ENCODE measurements around the gene PRKCG.

PRKCG gene

DNA sequence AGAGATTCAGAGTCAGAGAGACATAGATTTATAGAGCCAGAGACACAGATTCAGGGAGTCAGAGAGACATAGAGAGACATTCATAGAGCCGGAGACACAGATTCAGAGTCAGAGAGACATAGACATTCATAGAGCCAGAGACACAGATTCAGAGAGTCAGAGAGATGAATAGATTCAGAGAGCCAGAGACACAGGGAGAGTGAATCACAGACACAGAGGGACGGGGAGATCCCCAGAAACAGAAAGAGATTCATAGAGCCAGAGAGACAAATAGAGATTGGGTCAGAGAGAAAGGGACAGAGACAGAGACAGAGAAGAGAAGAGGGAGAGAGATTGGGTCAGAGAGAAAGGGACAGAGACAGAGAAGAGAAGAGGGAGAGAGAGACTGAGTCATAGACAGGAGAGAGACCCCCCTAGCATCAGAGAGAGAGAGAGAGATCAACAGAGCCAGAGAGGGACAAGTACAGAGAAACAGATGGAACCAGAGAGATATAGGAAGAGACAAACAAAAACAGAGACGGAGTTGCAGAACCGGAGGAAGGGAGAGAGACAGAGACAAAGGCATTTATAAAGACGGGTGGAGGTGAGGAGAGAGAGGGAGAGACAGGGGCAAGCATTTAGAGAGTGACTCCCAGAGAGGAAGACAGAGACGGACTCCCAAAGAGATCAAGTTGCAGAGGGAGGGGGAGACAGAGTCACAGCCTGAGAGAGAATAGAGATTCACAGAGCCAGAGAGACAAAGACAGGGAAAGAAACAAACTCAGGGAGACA, 1.1 kb upstream of the PRKCG start:
- H3K9me3 Mint-ChIP-seq: no peaks in the 10 kb centered on the region
- no peaks in the 10 kb centered on the region for H3K27me3 Mint-ChIP-seq
- no peak for DNase-seq
- H3K4me3 Mint-ChIP-seq: no peak overlapping the region
- H3K4me1 Mint-ChIP-seq: peaks cover 35% of the 10 kb centered on the region
- H3K27ac Mint-ChIP-seq: no peak overlapping the region
- no peak for ATAC-seq

DNA sequence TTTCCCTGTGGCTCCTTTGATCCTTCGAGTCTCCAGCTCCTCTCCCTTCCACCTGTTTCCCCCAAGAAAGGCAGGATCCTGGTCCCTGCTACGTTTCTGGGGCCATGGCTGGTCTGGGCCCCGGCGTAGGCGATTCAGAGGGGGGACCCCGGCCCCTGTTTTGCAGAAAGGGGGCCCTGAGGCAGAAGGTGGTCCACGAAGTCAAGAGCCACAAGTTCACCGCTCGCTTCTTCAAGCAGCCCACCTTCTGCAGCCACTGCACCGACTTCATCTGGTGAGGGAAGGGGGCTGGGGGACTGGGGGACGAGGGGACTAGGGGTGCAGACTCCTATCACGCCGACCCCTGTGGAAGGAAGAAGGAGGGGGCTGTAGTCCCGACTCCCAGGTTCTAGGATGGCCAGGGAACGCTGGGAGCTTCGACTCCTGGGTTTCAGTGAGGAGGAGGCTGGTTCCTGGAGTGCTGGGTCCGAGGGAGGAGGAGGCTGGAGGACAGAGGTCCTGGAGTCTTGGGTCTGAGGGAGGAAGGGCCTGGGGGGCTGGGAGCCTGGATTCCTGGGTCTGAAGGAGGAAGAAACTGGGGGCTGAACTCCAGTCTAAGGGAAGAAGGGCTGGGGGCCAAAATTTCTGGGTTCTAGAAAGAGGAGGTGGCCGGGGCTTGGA, 524 bp downstream of the PRKCG start:
- no peak for DNase-seq
- Mint-ChIP-seq H3K4me3 (peak overlapping the region; percentile 7 to 64), H3K4me1 (peaks cover 20% of the 10 kb centered on the region), H3K9me3 (no peaks in the 10 kb centered on the region), H3K27ac (no peak overlapping the region), H3K27me3 (no peaks in the 10 kb centered on the region)
- no peak for ATAC-seq

DNA sequence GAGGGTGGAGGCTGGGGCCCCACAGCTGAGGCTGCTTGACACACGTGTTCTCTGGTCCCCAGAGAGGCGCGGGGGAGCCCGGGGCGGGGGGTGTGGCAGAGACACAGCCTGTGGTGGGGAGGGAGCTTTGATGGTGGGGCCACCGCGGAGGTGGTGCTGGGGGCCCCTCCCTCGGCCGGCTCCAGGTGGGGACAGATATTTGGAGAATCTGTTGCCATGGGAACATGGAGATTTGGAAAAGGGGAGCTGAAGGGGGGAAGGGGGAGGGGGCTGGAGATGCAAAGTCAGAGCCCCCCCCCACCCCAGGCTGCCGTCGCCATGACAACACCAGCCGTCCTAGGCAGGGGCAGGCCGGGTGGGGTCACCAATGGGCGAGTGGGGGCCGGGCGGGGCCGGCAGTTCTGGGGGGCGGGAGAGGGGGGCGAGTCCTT, 1.2 kb downstream of the PRKCG start:
- no peaks in the 10 kb centered on the region for H3K9me3 Mint-ChIP-seq
- H3K27ac Mint-ChIP-seq: no peak overlapping the region
- peak overlapping the region in 1 of 2 donors; percentile 20 for H3K4me3 Mint-ChIP-seq
- ATAC-seq (no peak), DNase-seq (no peak)
- peaks cover 18% of the 10 kb centered on the region for H3K4me1 Mint-ChIP-seq
- H3K27me3 Mint-ChIP-seq: no peaks in the 10 kb centered on the region

DNA sequence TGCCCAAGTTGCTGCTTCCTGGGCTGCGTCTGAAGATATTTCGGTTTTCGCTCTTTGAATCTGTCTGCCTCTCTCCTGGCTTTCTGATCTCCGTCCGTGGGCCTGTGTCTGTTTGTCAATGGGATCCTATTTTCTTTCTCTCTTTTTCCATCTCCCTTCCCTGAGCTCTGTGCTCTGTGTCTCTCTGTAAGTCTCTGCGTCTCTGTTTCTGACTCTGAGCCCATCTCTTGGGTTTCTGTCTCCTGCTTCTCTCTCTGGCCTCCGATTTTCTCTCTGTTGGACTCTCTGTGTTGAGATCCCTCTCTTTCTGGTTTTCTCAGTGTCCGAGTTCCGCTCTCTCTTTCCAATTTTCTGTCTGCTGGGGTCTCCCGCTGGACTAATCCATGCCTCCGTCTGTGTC, 1.7 kb downstream of the PRKCG start:
- no peak for ATAC-seq

DNA sequence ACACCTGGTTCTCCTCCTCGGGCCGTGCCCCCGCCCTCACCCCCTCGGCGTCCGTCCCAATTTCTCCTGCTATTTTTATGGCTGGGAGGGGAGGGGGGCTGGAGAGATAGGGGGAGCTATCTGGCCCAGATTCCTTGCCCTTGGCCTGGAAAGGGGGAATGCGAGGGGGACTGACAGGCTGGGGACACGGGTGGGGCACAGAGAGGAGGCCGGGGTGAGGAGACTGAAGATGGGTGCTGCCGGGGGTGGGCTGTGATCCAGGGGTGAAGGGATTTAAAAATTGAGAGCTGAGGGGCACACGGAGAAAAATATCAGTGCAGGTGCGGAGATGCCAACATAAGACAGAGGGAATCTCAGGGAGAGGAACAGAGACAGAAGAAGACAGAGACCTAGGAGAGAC, 2.3 kb downstream of the PRKCG start:
- no peaks in the 10 kb centered on the region for H3K9me3 Mint-ChIP-seq
- DNase-seq (no peak), ATAC-seq (no peak)
- H3K27me3 Mint-ChIP-seq: no peaks in the 10 kb centered on the region
- no peak overlapping the region for H3K27ac Mint-ChIP-seq
- peaks cover 19% of the 10 kb centered on the region for H3K4me1 Mint-ChIP-seq
- H3K4me3 Mint-ChIP-seq: no peak overlapping the region

More for the DNA sequence above, 1.7 kb downstream of the PRKCG start:
- H3K27me3 Mint-ChIP-seq: no peaks in the 10 kb centered on the region
- H3K4me1 Mint-ChIP-seq: peaks cover 18% of the 10 kb centered on the region
- no peaks in the 10 kb centered on the region for H3K9me3 Mint-ChIP-seq
- DNase-seq: no peak
- H3K27ac Mint-ChIP-seq: peak overlapping the region in 1 of 2 donors; percentile 2
- peak overlapping the region in 1 of 2 donors; percentile 4 for H3K4me3 Mint-ChIP-seq

DNA sequence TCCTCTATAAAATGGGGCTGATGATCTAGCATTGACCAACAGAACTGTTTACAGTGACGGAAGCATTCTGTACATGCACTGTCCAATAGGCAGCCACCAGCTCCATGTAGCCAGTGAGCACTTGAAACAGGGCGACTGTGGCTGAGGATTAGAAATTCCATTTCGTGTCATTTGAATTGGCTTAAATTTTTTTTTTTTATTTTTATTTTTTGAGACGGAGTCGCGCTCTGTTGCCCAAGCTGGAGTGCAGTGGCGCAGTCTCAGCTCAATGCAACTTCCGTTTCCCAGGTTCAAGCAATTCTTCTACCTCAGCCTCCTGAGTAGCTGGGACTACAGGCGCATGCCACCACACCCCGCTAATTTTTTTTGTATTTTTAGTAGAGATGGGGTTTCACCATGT, 3.0 kb downstream of the PRKCG start:
- H3K4me1 Mint-ChIP-seq: peaks cover 27% of the 10 kb centered on the region

DNA sequence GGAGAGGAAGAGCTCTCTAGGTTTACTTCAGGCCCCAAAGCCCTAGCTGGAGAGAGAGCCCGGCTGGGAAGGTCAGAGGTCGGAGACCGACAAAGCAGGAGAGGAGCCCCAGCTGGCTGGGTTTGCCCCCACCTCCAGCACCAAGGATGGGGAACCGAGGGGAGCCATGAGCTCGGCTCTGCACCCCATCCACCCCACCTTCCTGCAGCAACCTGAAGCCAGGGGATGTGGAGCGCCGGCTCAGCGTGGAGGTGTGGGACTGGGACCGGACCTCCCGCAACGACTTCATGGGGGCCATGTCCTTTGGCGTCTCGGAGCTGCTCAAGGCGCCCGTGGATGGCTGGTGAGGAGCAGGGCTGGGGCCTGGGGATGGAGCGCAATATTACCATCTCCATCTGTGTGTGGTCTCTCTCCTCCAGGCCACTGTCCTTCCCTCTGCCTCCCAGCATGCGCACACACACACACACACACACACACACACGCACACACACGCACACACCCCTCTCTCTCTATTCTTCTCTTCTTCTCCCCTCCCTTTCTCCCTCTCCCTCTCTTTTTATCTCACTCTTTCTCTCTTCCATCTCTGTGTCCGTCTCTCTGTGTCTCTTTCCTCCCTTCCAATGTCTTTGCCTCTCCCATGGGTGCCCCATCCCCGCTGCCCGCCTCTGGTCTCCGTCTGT, 10.4 kb downstream of the PRKCG start:
- Mint-ChIP-seq H3K27me3 (peaks cover 53% of the 10 kb centered on the region), H3K27ac (no peak overlapping the region)
- DNase-seq: no peak

More for the DNA sequence above, 3.0 kb downstream of the PRKCG start:
- Mint-ChIP-seq H3K27ac (no peak overlapping the region), H3K4me3 (no peak overlapping the region), H3K27me3 (no peaks in the 10 kb centered on the region), H3K9me3 (no peaks in the 10 kb centered on the region)
- DNase-seq (no peak), ATAC-seq (no peak)

DNA sequence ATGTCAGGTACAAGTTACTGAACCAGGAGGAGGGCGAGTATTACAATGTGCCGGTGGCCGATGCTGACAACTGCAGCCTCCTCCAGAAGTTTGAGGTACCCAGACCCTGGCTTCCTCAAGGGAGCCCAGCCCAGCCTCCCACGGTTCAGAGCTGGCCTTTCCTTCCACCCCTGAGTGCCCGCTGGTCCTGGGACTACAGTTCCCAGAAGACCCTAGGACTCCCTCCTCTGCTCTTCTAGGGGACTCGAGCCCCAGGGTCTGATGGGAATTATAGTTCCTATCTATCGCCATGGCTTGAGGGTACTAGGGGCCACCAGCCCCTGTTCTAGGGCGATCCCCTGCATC, 11.0 kb downstream of the PRKCG start:
- no peak overlapping the region for H3K4me3 Mint-ChIP-seq
- H3K9me3 Mint-ChIP-seq: no peaks in the 10 kb centered on the region
- ATAC-seq: no peak
- H3K27ac Mint-ChIP-seq: peak overlapping the region in 1 of 2 donors; percentile 56
- H3K27me3 Mint-ChIP-seq: peaks cover 58% of the 10 kb centered on the region
- DNase-seq: no peak
- peaks cover 14% of the 10 kb centered on the region for H3K4me1 Mint-ChIP-seq

More for the DNA sequence above, 10.4 kb downstream of the PRKCG start:
- Mint-ChIP-seq H3K4me3 (no peak overlapping the region), H3K9me3 (no peaks in the 10 kb centered on the region), H3K4me1 (peaks cover 11% of the 10 kb centered on the region)
- ATAC-seq: no peak

DNA sequence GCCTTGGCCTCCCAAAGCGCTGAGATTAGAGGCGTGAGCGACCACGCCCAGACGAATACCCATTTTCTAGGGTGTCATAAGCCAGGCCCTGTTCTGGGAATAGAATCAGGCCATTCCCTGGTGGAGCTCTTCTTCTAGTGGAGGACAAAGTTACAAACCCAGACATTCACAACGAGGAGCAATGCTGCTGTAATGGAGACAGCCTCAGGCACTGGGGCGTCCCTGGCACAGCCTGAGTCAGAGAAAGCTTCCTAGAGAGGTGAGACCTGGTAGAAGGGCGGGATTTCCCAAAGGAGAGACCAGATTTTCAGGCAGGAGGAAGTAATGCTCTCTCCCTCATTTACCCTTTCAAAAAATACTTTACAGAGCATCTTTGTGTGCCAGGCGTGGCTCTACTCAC, 12.7 kb downstream of the PRKCG start:
- Mint-ChIP-seq H3K27ac (no peak overlapping the region), H3K27me3 (peaks cover 76% of the 10 kb centered on the region), H3K4me3 (no peak overlapping the region), H3K4me1 (peaks cover 22% of the 10 kb centered on the region), H3K9me3 (no peaks in the 10 kb centered on the region)
- ATAC-seq: no peak
- no peak for DNase-seq

DNA sequence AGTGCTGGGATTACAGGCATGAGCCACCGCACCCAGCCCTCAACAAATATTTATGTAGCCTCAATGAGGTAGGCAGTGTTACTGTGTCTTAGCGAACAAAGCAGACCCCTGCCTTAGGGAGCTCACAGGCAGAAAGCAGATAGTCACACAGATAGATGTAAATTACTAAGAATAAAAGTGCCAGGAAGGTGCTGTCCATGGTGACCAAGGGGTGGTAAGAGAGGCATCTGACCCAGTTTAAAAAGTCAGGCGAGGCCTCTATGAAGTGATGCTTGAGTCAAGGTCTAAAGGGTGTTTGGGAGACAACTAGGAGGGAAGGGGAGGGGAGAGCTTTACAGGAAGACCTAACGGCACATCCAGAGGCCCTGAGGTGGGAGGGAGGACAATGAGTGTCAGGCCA, 14.7 kb downstream of the PRKCG start:
- no peak for ATAC-seq
- Mint-ChIP-seq H3K4me3 (no peak overlapping the region), H3K9me3 (no peaks in the 10 kb centered on the region), H3K4me1 (peaks cover 16% of the 10 kb centered on the region), H3K27me3 (peaks cover 78% of the 10 kb centered on the region), H3K27ac (no peak overlapping the region)
- DNase-seq: no peak

DNA sequence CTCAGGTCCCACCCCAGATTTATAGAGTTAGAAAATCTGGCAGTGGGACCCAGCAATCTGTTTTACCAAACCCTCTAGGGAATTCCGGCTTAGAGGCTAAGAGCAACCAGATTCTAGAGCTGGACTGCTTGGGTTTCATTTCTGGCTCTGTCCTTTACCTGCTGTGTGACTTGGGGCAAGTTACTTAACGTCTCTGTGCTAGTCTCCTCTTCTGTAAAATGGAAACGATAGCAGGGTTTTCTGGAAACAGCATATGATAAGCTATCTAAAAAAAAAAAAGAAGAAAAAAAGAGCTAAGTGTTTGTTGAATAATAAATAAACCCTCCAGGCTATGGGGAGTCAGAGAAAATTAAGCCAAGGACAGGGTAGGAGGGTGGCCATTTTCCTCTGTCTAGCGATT, 15.5 kb downstream of the PRKCG start:
- no peak for ATAC-seq
- Mint-ChIP-seq H3K27me3 (peaks cover 71% of the 10 kb centered on the region), H3K9me3 (no peaks in the 10 kb centered on the region), H3K4me3 (no peak overlapping the region), H3K27ac (no peak overlapping the region), H3K4me1 (peaks cover 16% of the 10 kb centered on the region)
- no peak for DNase-seq

DNA sequence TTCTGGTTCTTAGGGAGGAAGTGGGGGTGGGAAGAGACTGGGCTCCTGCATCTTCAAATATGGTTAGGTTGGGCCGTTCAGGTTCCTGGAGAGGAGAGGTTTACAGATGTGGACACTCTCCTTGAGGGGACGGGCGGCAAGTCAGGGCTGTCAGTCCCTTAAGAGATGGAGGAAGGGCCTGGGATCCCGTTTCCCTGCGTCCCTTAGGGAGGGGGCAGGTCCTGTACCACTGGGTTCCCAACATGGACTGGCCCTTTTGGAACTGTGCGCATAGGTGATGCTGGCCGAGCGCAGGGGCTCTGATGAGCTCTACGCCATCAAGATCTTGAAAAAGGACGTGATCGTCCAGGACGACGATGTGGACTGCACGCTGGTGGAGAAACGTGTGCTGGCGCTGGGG, 16.2 kb downstream of the PRKCG start:
- DNase-seq (no peak), ATAC-seq (no peak)
- Mint-ChIP-seq H3K9me3 (no peaks in the 10 kb centered on the region), H3K4me3 (no peak overlapping the region), H3K4me1 (peaks cover 16% of the 10 kb centered on the region), H3K27ac (no peak overlapping the region), H3K27me3 (peaks cover 64% of the 10 kb centered on the region)

DNA sequence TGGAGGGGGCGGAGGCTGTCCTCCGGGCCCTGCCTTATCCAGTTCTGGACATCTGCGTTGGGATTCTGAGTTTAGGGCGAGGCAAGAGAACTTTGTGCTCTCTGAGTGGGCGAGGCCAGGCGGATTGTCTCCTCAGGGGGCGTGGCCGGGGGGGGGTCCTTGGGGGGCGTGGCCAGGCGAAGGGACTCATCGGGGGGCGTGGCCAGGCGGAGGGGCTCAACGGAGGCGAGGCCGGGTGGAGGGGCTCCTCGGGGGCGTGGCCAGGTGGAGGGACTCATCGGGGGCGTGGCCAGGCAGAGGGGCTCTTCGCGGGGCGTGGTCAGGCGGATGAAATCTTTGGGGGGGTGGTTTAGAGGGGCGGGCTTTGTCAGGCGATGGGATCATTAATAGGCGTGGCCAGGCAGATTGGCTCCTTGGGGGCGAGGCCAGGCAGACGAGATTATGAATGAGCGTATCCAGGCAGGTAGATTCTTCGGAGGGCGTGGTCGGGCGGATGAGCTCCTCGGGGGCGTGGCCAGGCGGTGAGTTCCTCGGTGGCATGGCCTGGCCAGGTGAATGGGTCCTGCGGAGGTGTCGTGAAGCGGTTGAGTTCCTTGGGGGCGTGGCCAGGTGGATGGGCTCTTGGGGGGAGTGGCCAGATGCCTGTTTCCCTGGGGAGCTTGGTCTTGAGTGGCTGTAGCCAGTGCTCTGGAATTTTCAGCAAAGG, 16.8 kb downstream of the PRKCG start:
- Mint-ChIP-seq H3K27me3 (peaks cover 60% of the 10 kb centered on the region), H3K9me3 (no peaks in the 10 kb centered on the region), H3K4me3 (no peak overlapping the region), H3K4me1 (peaks cover 16% of the 10 kb centered on the region), H3K27ac (no peak overlapping the region)
- DNase-seq: no peak
- no peak for ATAC-seq

DNA sequence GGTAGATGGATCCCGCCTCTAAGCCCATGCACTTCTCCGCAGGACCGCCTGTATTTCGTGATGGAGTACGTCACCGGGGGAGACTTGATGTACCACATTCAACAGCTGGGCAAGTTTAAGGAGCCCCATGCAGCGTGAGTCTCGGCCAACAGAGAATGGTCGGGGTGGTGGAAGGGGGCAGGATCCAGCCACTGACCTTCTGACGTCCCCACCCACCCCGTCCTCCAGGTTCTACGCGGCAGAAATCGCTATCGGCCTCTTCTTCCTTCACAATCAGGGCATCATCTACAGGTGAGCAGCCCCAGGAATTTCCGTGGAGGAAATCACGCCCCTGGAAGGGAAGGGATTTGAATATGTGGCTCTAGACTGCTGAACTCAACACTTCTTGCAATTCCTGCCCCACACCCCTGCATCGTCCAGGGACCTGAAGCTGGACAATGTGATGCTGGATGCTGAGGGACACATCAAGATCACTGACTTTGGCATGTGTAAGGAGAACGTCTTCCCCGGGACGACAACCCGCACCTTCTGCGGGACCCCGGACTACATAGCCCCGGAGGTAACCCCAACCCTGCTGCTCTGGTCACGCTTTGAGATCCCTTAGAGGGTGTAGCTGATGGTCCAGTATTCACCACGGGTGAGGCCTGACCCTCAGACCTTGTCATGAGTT, 18.3 kb downstream of the PRKCG start:
- Mint-ChIP-seq H3K9me3 (no peaks in the 10 kb centered on the region), H3K4me3 (no peak overlapping the region), H3K4me1 (peaks cover 16% of the 10 kb centered on the region), H3K27me3 (peaks cover 62% of the 10 kb centered on the region), H3K27ac (no peak overlapping the region)
- no peak for ATAC-seq
- DNase-seq: no peak

DNA sequence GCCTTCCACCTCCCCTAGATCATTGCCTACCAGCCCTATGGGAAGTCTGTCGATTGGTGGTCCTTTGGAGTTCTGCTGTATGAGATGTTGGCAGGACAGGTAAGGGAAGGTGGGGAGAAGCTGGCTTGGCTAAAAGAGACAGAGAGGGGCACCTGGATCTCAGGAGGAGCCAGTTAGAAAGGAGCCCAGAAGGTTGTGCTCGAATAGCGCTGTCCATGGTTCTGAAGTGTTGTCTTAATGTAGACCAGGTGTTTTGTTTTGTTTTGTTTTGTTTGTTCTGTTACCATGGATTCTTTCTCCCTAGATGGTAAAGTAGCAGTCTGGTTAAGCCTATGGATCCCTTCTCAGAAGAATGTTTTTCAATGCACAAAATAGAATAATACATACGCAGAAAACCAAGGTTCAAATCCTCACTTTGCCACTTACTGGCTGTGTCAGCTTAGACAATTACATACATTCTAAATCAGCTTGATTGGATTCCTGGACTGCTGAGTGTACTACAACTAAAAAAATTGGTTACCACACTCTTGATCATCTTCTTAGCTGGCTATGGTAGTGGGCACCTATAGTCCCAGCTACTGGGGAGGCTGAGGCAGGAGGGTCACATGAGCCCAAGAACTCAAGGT, 21.2 kb downstream of the PRKCG start:
- Mint-ChIP-seq H3K4me3 (no peak overlapping the region), H3K9me3 (no peaks in the 10 kb centered on the region), H3K27me3 (peaks cover 72% of the 10 kb centered on the region), H3K4me1 (peaks cover 32% of the 10 kb centered on the region), H3K27ac (no peak overlapping the region)
- no peak for ATAC-seq
- no peak for DNase-seq

Measured in stimulated activated naive CD8-positive, alpha-beta T cell treated with anti-CD3 and anti-CD28 coated beads, Interleukin-15, amount 100 ng/mL, for 72 hours (primary cell).